NCI-H1105 treated with DMSO at 0.1 percent for 48 hours (cell line): Measurements from ENCODE around the gene TGFB2.

ENCODE experiments used
- DNase-seq: peaks from one replicate; lab custom pipeline; 2025; lab: John Stamatoyannopoulos, UW

TGFB2 gene

GRCh38 chr1:218488986-218489385 is 143.8 kb downstream of the TGFB2 start:
- DNase-seq = no peak

GRCh38 chr1:218490406-218490922 is 145.3 kb downstream of the TGFB2 start:
- DNase-seq = no peak

GRCh38 chr1:218492874-218493273 is 147.7 kb downstream of the TGFB2 start:
- DNase-seq = no peak

DNA sequence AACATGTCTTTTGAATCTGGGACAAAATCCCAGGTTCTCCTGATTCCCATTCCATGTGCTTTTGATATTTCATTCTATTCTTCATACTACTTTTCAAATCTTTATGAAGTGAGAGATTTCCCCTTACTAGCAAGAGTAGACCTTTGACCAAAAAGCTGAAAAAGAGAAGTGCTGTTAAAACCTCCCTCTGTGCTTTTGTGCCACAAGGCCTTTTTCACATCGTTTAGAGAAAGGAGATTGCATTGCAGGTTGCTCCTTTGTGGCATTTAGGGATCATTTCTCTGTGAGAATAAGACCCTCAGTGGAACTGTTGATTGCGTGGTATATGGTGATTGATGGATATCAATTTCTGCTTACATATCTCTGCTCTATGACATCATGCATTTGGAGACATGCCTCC is 148.8 kb downstream of the TGFB2 start:
- DNase-seq = no peak
